ENCODE results near the gene AFG1L.

Gene AFG1L

DNA sequence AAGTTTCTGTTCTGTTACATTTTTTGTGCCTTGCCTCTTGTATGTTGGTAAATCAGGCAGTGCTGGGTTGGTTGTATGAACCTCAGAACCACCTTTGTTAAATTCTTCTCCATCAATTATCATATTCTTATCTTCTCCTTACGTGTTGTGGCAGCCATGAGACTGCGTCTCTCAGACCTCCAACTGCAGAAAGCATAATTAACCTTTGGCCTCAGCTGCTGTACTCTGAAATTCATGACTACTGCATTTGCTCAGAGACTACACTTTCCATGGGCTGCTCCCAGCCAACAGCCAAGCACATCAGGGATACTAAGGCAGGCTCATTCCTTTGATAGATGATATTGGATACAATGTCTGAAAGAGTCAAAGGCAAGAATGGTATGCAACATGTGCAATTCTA is 18.9 kb upstream of the AFG1L start:
- DNase-seq (ENCODE audit: low read depth) = no peak
- no peak overlapping the region for H3K4me3 ChIP-seq (ENCODE audit: low read length)
- TF ChIP-seq, protein P1, sequence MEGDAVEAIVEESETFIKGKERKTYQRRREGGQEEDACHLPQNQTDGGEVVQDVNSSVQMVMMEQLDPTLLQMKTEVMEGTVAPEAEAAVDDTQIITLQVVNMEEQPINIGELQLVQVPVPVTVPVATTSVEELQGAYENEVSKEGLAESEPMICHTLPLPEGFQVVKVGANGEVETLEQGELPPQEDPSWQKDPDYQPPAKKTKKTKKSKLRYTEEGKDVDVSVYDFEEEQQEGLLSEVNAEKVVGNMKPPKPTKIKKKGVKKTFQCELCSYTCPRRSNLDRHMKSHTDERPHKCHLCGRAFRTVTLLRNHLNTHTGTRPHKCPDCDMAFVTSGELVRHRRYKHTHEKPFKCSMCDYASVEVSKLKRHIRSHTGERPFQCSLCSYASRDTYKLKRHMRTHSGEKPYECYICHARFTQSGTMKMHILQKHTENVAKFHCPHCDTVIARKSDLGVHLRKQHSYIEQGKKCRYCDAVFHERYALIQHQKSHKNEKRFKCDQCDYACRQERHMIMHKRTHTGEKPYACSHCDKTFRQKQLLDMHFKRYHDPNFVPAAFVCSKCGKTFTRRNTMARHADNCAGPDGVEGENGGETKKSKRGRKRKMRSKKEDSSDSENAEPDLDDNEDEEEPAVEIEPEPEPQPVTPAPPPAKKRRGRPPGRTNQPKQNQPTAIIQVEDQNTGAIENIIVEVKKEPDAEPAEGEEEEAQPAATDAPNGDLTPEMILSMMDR (IDR thresholded peaks at IDR 0.05; ENCODE audit: insufficient read depth, low read depth, low read length, missing control alignments) = no peak

DNA sequence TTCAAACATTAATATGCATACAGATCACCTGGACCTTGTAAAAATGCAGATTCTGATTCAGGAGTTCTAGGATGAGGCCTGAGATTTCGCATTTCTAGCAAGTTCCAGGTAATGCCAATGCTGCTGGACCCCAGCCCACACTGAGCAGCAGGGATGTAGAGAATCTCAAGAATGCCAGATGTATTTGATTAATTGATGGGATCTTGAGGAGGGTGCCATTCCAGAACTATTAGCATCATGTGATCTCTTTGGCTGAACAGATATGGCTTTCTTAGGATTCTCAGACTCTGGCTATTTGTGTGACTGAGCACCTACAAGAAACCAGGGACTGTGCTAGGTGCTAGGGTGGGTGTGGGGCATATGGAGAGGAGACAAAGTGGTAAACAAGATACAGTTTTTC is 17.6 kb upstream of the AFG1L start:
- TF ChIP-seq, protein P1 (IDR thresholded peaks at IDR 0.05; ENCODE audit: insufficient read depth, low read depth, low read length, missing control alignments) = no peak
- no peak overlapping the region for H3K4me3 ChIP-seq (ENCODE audit: low read length)
- no peak for DNase-seq (ENCODE audit: low read depth)

GRCh38 chr6:108277831-108278230 is 17.0 kb upstream of the AFG1L start:
- H3K4me3 ChIP-seq (ENCODE audit: low read length) = no peak overlapping the region
- DNase-seq (ENCODE audit: low read depth) = no peak
- TF ChIP-seq, protein P1 (IDR thresholded peaks at IDR 0.05; ENCODE audit: insufficient read depth, low read depth, low read length, missing control alignments) = no peak

GRCh38 chr6:108285381-108285780 is 9.5 kb upstream of the AFG1L start:
- no peak overlapping the region for H3K4me3 ChIP-seq (ENCODE audit: low read length)
- TF ChIP-seq, protein P1 (IDR thresholded peaks at IDR 0.05; ENCODE audit: insufficient read depth, low read depth, low read length, missing control alignments) = no peak
- no peak for DNase-seq (ENCODE audit: low read depth)

GRCh38 chr6:108286366-108286765 is 8.5 kb upstream of the AFG1L start:
- TF ChIP-seq, protein P1 (IDR thresholded peaks at IDR 0.05; ENCODE audit: insufficient read depth, low read depth, low read length, missing control alignments) = no peak
- no peak overlapping the region for H3K4me3 ChIP-seq (ENCODE audit: low read length)
- no peak for DNase-seq (ENCODE audit: low read depth)

DNA sequence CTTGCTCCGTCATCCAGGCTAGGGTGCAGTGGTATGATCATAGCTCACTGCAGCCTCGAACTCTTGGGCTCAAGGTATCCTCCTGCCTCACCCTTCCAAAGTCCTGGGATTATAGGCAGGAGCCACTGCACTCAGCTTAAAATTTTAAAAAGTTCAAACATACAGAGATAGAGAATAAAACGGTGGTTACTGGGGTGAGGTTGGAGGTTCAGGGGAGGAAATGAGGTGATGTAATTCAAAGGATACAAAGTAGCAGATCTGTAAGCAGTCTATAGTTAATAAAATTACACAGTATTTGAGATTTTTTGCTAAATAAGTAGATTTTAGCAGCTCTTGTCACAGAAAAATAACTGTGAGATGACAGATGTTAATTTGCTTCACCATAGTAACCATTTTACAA is 7.5 kb upstream of the AFG1L start:
- DNase-seq (ENCODE audit: low read depth) = no peak
- no peak overlapping the region for H3K4me3 ChIP-seq (ENCODE audit: low read length)
- TF ChIP-seq, protein P1 (IDR thresholded peaks at IDR 0.05; ENCODE audit: insufficient read depth, low read depth, low read length, missing control alignments) = no peak

DNA sequence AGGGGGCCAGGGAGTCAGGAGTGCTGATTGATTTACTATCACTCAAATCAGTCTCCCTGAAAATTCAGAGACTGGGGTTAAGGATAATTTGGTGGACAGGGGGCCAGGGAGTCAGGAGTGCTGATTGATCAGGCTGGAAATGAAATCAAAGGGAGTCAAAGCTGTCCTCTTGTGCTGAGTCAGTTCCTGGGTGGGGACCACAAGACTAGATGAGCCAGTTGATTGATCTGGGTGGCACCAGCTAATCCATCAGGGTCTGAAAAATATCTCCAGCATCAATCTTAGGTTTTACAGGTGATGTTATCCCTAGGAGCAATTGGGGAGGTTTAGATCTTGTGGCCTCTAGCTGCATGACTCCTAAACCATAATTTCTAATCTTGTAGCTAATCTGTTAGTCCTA is 6.1 kb upstream of the AFG1L start:
- TF ChIP-seq, protein P1 (IDR thresholded peaks at IDR 0.05; ENCODE audit: insufficient read depth, low read depth, low read length, missing control alignments) = no peak

More for the DNA sequence above, 6.1 kb upstream of the AFG1L start:
- DNase-seq (ENCODE audit: low read depth) = no peak
- H3K4me3 ChIP-seq (ENCODE audit: low read length) = no peak overlapping the region

Data from epithelial cell of esophagus (primary cell).